OCI-LY1 (cell line): ENCODE measurements around the gene HERPUD1.

ENCODE experiments used
- H2AFZ ChIP-seq: fragments of 200-600 bp; sonication (generic), shearing (Covaris generic); 2 replicates; pipeline ENCODE4 v1.6.0; 2014; ENCODE audit warnings: antibody characterized with exemption, mild to moderate bottlenecking, low read length
- H3F3A ChIP-seq: fragments of 200-600 bp; sonication (generic), shearing (Covaris generic); 2 replicates; pipeline ENCODE4 v1.6.0; 2014; ENCODE audit warnings: mild to moderate bottlenecking, antibody characterized with exemption, low read length, moderate library complexity; ENCODE audit not compliant: insufficient read depth
- H3K27ac ChIP-seq: fragments of 200-600 bp; sonication (generic); 2 replicates; pipeline ENCODE4 v1.5.1; 2014; ENCODE audit warnings: low read length, mixed run types, mild to moderate bottlenecking, low read depth; ENCODE audit not compliant: poor library complexity, severe bottlenecking
- H3K27me3 ChIP-seq: fragments of 200-600 bp; sonication (generic); 2 replicates; pipeline ENCODE4 v1.6.0; 2014; ENCODE audit warnings: antibody characterized with exemption, mild to moderate bottlenecking, low read length, moderate library complexity; ENCODE audit not compliant: insufficient read depth
- H3K36me3 ChIP-seq: fragments of 200-600 bp; sonication (generic); 2 replicates; pipeline ENCODE4 v1.6.1; 2014; ENCODE audit warnings: mild to moderate bottlenecking, antibody characterized with exemption, low read length, moderate library complexity, mixed read lengths; ENCODE audit not compliant: insufficient read depth
- H3K4me1 ChIP-seq: fragments of 200-600 bp; sonication (generic); 2 replicates; pipeline ENCODE4 v1.5.1; 2014; ENCODE audit warnings: mild to moderate bottlenecking, low read length, moderate library complexity; ENCODE audit not compliant: insufficient read depth, severe bottlenecking
- H3K4me2 ChIP-seq: fragments of 200-600 bp; sonication (generic), shearing (Covaris generic); 2 replicates; pipeline ENCODE4 v1.6.1; 2014; ENCODE audit warnings: low read length
- H3K4me3 ChIP-seq: fragments of 200-600 bp; sonication (generic); 2 replicates; pipeline ENCODE4 v1.5.1; 2014; ENCODE audit warnings: low read length, low read depth, mild to moderate bottlenecking, mixed read lengths; ENCODE audit not compliant: poor library complexity, severe bottlenecking
- H3K79me2 ChIP-seq: fragments of 200-600 bp; shearing (Covaris generic); 2 replicates; pipeline ENCODE4 v1.6.1; 2016; ENCODE audit warnings: mixed run types, low read length, mixed read lengths; ENCODE audit not compliant: insufficient read depth
- H3K9ac ChIP-seq: fragments of 200-600 bp; sonication (generic), shearing (Covaris generic); 2 replicates; pipeline ENCODE4 v1.6.1; 2014; ENCODE audit warnings: mild to moderate bottlenecking, low read length, mixed read lengths
- H3K9me2 ChIP-seq: fragments of 200-600 bp; sonication (generic), shearing (Covaris generic); 2 replicates; pipeline ENCODE4 v1.6.1; 2014; ENCODE audit warnings: low read depth, mild to moderate bottlenecking, low read length, mixed read lengths
- H3K9me3 ChIP-seq: fragments of 200-600 bp; shearing (Covaris generic); 2 replicates; pipeline ENCODE4 v1.6.1; 2014; ENCODE audit warnings: low read length, mixed read lengths
- H4K20me1 ChIP-seq: fragments of 200-600 bp; sonication (generic), shearing (Covaris generic); 2 replicates; pipeline ENCODE4 v1.6.0; 2016; ENCODE audit warnings: mild to moderate bottlenecking, low read length; ENCODE audit not compliant: insufficient read depth
- EZH2 ChIP-seq: fragments of 200-600 bp; sonication (generic), shearing (Covaris generic); IDR thresholded peaks from 2 replicates; pipeline ENCODE4 v1.8.0; 2017; ENCODE audit warnings: borderline replicate concordance, mixed run types, mild to moderate bottlenecking, antibody characterized with exemption, low read length, moderate library complexity, mixed read lengths
- TF ChIP-seq, protein P1 (sequence below): fragments of 200-600 bp; sonication (generic), shearing (Covaris generic); IDR thresholded peaks from 2 replicates; pipeline ENCODE4 v1.5.1; 2017; ENCODE audit warnings: mild to moderate bottlenecking, antibody characterized with exemption, low read length, moderate library complexity, mixed read lengths

HERPUD1 gene

DNA sequence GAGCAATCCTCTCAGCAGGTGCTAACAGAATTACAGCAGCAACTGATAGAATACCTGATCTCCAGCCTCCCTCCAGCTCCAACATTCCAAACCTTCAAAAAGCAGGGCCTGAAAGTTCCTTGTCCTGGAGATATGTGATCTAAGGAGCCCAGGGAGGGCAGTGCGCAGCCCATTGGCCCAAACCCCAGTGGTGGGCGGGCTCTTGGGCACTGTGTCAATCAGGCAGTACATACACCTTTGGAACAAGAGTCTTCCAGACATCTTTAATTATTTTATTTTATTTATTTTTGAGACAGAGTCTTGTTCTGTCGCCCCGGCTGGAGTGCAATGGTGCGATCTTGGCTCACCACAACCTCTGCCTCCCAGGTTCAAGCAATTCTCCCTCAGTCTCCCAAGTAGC lies 42.7 kb upstream of the HERPUD1 start:
- TF ChIP-seq, protein P1, sequence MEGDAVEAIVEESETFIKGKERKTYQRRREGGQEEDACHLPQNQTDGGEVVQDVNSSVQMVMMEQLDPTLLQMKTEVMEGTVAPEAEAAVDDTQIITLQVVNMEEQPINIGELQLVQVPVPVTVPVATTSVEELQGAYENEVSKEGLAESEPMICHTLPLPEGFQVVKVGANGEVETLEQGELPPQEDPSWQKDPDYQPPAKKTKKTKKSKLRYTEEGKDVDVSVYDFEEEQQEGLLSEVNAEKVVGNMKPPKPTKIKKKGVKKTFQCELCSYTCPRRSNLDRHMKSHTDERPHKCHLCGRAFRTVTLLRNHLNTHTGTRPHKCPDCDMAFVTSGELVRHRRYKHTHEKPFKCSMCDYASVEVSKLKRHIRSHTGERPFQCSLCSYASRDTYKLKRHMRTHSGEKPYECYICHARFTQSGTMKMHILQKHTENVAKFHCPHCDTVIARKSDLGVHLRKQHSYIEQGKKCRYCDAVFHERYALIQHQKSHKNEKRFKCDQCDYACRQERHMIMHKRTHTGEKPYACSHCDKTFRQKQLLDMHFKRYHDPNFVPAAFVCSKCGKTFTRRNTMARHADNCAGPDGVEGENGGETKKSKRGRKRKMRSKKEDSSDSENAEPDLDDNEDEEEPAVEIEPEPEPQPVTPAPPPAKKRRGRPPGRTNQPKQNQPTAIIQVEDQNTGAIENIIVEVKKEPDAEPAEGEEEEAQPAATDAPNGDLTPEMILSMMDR = no peak
- TF ChIP-seq EZH2 = no peak
- no peak overlapping the region for H3K4me3 ChIP-seq
- no peaks in the 10 kb centered on the region for H3K36me3 ChIP-seq
- H3K79me2 ChIP-seq = no peaks in the 10 kb centered on the region
- H2AFZ ChIP-seq = no peak overlapping the region
- H3F3A ChIP-seq = no peaks in the 10 kb centered on the region
- H3K9ac ChIP-seq = no peak overlapping the region
- H3K4me2 ChIP-seq = 0 out of 2 replicates have a peak overlapping the region, but pooled peaks have one; percentile 2
- H3K27ac ChIP-seq = no peak overlapping the region
- peaks cover 6% of the 10 kb centered on the region; the same call in 1 of the 2 replicates for H3K27me3 ChIP-seq
- peaks cover 9% of the 10 kb centered on the region for H3K4me1 ChIP-seq
- no peaks in the 10 kb centered on the region for H3K9me3 ChIP-seq
- no peaks in the 10 kb centered on the region for H3K9me2 ChIP-seq
- no peaks in the 10 kb centered on the region for H4K20me1 ChIP-seq

DNA sequence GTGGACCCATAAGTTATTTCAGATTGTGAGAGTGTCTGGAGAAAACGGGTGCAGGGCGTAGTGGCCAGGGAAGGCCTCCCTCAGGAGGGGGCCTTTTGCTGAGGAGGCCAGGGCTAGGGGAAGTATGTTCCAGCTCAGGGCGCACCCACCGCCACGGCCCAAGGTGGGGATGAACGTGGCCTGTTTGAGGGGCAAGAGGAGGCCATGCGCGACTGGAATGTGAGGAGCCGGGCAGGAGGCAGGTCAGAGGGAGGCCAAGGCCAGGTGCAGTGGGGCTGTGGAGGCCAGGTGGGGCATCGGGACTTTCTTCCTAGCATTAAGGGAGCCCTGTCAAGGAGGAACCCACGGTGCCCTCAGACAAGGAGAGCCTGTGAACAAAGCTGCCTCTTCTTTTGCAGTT lies 40.3 kb upstream of the HERPUD1 start:
- no peak overlapping the region for H3K27ac ChIP-seq
- no peaks in the 10 kb centered on the region for H3F3A ChIP-seq
- peaks cover 6% of the 10 kb centered on the region; the same call in 1 of the 2 replicates for H3K27me3 ChIP-seq
- H3K4me2 ChIP-seq = no peak overlapping the region
- H2AFZ ChIP-seq = no peak overlapping the region
- H3K79me2 ChIP-seq = no peaks in the 10 kb centered on the region
- H3K9me3 ChIP-seq = no peaks in the 10 kb centered on the region
- H3K36me3 ChIP-seq = no peaks in the 10 kb centered on the region
- H3K9me2 ChIP-seq = no peaks in the 10 kb centered on the region
- H3K4me1 ChIP-seq = peaks cover 9% of the 10 kb centered on the region
- H4K20me1 ChIP-seq = no peaks in the 10 kb centered on the region
- TF ChIP-seq EZH2 = no peak
- TF ChIP-seq, protein P1 = no peak
- no peak overlapping the region for H3K4me3 ChIP-seq
- H3K9ac ChIP-seq = no peak overlapping the region

DNA sequence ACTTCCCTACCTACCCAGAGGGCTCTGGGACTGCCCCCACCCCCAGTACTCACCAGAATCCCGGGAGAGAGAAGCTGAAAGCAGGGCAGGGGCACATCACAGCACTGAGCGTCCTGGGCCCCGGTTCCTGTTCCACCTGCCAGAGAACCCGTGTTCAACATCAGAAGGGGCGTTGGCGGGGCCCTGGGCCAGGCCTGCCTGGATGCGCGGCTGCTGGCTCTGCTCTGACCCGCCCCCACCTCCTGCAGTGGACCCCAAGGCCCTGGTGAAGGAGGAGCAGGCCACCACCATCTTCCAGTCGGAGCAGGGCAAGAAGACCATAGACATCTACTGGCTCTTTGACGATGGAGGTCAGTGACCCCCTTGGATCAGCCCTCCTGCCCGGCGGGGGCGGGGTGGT lies 39.2 kb upstream of the HERPUD1 start:
- H3K36me3 ChIP-seq = no peaks in the 10 kb centered on the region
- H3K9me2 ChIP-seq = no peaks in the 10 kb centered on the region
- H3K4me3 ChIP-seq = no peak overlapping the region
- no peak for TF ChIP-seq EZH2
- TF ChIP-seq, protein P1 = no peak
- no peaks in the 10 kb centered on the region for H4K20me1 ChIP-seq
- no peak overlapping the region for H3K27ac ChIP-seq
- no peak overlapping the region for H3K4me2 ChIP-seq
- H3K79me2 ChIP-seq = no peaks in the 10 kb centered on the region
- no peaks in the 10 kb centered on the region for H3K9me3 ChIP-seq
- H3K27me3 ChIP-seq = peaks cover 6% of the 10 kb centered on the region; the same call in 1 of the 2 replicates
- H3K4me1 ChIP-seq = peaks cover 9% of the 10 kb centered on the region
- H3F3A ChIP-seq = no peaks in the 10 kb centered on the region
- H2AFZ ChIP-seq = no peak overlapping the region
- H3K9ac ChIP-seq = no peak overlapping the region
